ENCODE results near the gene KPNA1. TPM values are rescaled to one million over a fixed set of nuclear protein-coding genes. Genes with fewer than 3 reads are reported as not detected.

KPNA1 gene
- total and polyA plus RNA-seq, 4 donors, result 20.7 to 42.0 (median 23.5) TPM

DNA sequence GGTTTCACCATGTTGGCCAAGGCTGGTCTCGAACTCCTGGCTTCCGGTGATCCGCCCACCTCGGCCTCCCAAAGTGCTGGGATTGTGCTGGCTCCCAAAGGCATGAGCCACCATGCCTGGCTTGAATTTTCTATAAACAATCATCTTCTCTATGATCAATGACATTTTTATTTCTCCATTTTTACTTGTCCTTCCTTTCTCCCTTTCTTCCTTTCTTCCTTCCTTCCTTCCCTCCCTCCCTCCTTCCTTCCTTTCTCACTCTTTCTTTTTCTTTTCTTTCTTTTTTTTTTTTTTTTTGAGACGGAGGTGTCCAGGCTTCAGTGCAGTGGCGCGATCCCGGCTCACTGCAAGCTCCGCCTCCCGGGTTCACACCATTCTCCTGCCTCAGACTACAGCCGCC lies 8.6 kb upstream of the KPNA1 start:
- no peaks in the 10 kb centered on the region for H3K9me3 ChIP-seq (ENCODE audit: control insufficient read depth in 4 of 4, low read length in 3 of 4)
- H3K27me3 ChIP-seq (ENCODE audit: control insufficient read depth in 4 of 4, insufficient read depth in 4 of 4, low read length in 3 of 4), result no peaks in the 10 kb centered on the region
- H3K27ac ChIP-seq (ENCODE audit: low read depth in 1 of 2, low read length in 2 of 2), result no peak overlapping the region
- H3K36me3 ChIP-seq (ENCODE audit: control insufficient read depth in 4 of 4, insufficient read depth in 3 of 4, low read depth in 1 of 4, low read length in 3 of 4), result peaks cover 0 to 15% (median 11%) of the 10 kb centered on the region in 4 donors
- TF ChIP-seq, protein P1, sequence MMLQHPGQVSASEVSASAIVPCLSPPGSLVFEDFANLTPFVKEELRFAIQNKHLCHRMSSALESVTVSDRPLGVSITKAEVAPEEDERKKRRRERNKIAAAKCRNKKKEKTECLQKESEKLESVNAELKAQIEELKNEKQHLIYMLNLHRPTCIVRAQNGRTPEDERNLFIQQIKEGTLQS (IDR thresholded peaks at IDR 0.05), result no peak
- TF ChIP-seq FOXA2 (IDR thresholded peaks at IDR 0.05) (no peak), SP1 (IDR thresholded peaks at IDR 0.05) (no peak), EGR1 (IDR thresholded peaks at IDR 0.05; ENCODE audit: low read depth in 2 of 2) (no peak), HNF4G (IDR thresholded peaks at IDR 0.05) (no peak), JUND (IDR thresholded peaks at IDR 0.05) (no peak), RAD21 (IDR thresholded peaks at IDR 0.05) (no peak), RXRA (IDR thresholded peaks at IDR 0.05) (no peak), FOXA1 (IDR thresholded peaks at IDR 0.05) (no peak), TAF1 (conservative IDR thresholded peaks at IDR 0.05) (no peak), HNF4A (conservative IDR thresholded peaks at IDR 0.05) (no peak), GABPA (IDR thresholded peaks at IDR 0.05 in 1 of 2, conservative IDR thresholded peaks at IDR 0.05 in 1 of 2) (no peak), YY1 (IDR thresholded peaks at IDR 0.05) (no peak), NR2F2 (IDR thresholded peaks at IDR 0.05) (no peak)
- TF ChIP-seq, protein P2, sequence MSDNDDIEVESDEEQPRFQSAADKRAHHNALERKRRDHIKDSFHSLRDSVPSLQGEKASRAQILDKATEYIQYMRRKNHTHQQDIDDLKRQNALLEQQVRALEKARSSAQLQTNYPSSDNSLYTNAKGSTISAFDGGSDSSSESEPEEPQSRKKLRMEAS (IDR thresholded peaks at IDR 0.05), result no peak
- TF ChIP-seq, protein P3, sequence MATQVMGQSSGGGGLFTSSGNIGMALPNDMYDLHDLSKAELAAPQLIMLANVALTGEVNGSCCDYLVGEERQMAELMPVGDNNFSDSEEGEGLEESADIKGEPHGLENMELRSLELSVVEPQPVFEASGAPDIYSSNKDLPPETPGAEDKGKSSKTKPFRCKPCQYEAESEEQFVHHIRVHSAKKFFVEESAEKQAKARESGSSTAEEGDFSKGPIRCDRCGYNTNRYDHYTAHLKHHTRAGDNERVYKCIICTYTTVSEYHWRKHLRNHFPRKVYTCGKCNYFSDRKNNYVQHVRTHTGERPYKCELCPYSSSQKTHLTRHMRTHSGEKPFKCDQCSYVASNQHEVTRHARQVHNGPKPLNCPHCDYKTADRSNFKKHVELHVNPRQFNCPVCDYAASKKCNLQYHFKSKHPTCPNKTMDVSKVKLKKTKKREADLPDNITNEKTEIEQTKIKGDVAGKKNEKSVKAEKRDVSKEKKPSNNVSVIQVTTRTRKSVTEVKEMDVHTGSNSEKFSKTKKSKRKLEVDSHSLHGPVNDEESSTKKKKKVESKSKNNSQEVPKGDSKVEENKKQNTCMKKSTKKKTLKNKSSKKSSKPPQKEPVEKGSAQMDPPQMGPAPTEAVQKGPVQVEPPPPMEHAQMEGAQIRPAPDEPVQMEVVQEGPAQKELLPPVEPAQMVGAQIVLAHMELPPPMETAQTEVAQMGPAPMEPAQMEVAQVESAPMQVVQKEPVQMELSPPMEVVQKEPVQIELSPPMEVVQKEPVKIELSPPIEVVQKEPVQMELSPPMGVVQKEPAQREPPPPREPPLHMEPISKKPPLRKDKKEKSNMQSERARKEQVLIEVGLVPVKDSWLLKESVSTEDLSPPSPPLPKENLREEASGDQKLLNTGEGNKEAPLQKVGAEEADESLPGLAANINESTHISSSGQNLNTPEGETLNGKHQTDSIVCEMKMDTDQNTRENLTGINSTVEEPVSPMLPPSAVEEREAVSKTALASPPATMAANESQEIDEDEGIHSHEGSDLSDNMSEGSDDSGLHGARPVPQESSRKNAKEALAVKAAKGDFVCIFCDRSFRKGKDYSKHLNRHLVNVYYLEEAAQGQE (IDR thresholded peaks at IDR 0.05), result no peak
- TF ChIP-seq, protein P4, sequence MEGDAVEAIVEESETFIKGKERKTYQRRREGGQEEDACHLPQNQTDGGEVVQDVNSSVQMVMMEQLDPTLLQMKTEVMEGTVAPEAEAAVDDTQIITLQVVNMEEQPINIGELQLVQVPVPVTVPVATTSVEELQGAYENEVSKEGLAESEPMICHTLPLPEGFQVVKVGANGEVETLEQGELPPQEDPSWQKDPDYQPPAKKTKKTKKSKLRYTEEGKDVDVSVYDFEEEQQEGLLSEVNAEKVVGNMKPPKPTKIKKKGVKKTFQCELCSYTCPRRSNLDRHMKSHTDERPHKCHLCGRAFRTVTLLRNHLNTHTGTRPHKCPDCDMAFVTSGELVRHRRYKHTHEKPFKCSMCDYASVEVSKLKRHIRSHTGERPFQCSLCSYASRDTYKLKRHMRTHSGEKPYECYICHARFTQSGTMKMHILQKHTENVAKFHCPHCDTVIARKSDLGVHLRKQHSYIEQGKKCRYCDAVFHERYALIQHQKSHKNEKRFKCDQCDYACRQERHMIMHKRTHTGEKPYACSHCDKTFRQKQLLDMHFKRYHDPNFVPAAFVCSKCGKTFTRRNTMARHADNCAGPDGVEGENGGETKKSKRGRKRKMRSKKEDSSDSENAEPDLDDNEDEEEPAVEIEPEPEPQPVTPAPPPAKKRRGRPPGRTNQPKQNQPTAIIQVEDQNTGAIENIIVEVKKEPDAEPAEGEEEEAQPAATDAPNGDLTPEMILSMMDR (IDR thresholded peaks at IDR 0.05; ENCODE audit: low read depth, low read length, missing input control), result no peak
- TF ChIP-seq, protein P5, sequence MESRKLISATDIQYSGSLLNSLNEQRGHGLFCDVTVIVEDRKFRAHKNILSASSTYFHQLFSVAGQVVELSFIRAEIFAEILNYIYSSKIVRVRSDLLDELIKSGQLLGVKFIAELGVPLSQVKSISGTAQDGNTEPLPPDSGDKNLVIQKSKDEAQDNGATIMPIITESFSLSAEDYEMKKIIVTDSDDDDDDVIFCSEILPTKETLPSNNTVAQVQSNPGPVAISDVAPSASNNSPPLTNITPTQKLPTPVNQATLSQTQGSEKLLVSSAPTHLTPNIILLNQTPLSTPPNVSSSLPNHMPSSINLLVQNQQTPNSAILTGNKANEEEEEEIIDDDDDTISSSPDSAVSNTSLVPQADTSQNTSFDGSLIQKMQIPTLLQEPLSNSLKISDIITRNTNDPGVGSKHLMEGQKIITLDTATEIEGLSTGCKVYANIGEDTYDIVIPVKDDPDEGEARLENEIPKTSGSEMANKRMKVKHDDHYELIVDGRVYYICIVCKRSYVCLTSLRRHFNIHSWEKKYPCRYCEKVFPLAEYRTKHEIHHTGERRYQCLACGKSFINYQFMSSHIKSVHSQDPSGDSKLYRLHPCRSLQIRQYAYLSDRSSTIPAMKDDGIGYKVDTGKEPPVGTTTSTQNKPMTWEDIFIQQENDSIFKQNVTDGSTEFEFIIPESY (IDR thresholded peaks at IDR 0.05), result no peak
- no peaks in the 10 kb centered on the region for H3K4me1 ChIP-seq (ENCODE audit: control insufficient read depth in 4 of 4, insufficient read depth in 4 of 4, low read length in 3 of 4)
- 95% methylated on average over 11 of the region's 11 CpGs for WGBS
- no peak overlapping the region for H3K4me3 ChIP-seq (ENCODE audit: low read depth in 1 of 3, low read length in 3 of 3)
- no peak overlapping the region for H3K9ac ChIP-seq (ENCODE audit: low read depth in 1 of 2, low read length in 2 of 2)
- DNase-seq (ENCODE audit: low spot score), result no peak
